NCI-H460 (cell line): Measurements from ENCODE around the gene EDRF1. TPM values are rescaled to one million over a fixed set of nuclear protein-coding genes. Genes with fewer than 3 reads are reported as not detected.

Experiments
- DNase-seq: peaks from one replicate; pipeline ENCODE4 v3.0.0-alpha.2; 2016; ENCODE audit warnings: low read depth; ENCODE audit errors: extremely low read depth
- total RNA-seq: library from RNA; depleted of rRNA; stranded (reverse); fragments of >200 nt; shearing (Covaris generic); gene quantifications from 2 replicates; pipeline ENCODE4 v1.2.3, GENCODE V29; 2014

EDRF1 gene
- total RNA-seq, 1 experiment from 2014 or later = 24.9 TPM

GRCh38 chr10:125783957-125784356, 64.4 kb downstream of the EDRF1 start:
- no peak for DNase-seq

GRCh38 chr10:125785791-125786190, 66.3 kb downstream of the EDRF1 start:
- no peak for DNase-seq

- DNase-seq = no peak
Observed at GRCh38 chr10:125788156-125789034, 68.9 kb downstream of the EDRF1 start.

- DNase-seq = no peak
Observed at GRCh38 chr10:125792342-125793300, 73.1 kb downstream of the EDRF1 start.

GRCh38 chr10:125795128-125795527, 75.6 kb downstream of the EDRF1 start:
- no peak for DNase-seq

- no peak for DNase-seq
Observed at GRCh38 chr10:125795637-125796190, 76.2 kb downstream of the EDRF1 start.

- DNase-seq = no peak
Observed at GRCh38 chr10:125797424-125797823, 77.9 kb downstream of the EDRF1 start.

- DNase-seq = no peak
Observed at GRCh38 chr10:125797994-125798662, 78.6 kb downstream of the EDRF1 start.

- no peak for DNase-seq
Observed at GRCh38 chr10:125799451-125800182, 80.1 kb downstream of the EDRF1 start.

GRCh38 chr10:125801574-125801973, 82.1 kb downstream of the EDRF1 start:
- no peak for DNase-seq

- DNase-seq = no peak
Observed at GRCh38 chr10:125802131-125802530, 82.6 kb downstream of the EDRF1 start.

GRCh38 chr10:125802739-125803138, 83.2 kb downstream of the EDRF1 start:
- DNase-seq = no peak

GRCh38 chr10:125808047-125808446, 88.5 kb downstream of the EDRF1 start:
- DNase-seq = no peak

GRCh38 chr10:125811251-125811650, 91.7 kb downstream of the EDRF1 start:
- no peak for DNase-seq

- DNase-seq = no peak
Observed at GRCh38 chr10:125812128-125812750, 92.7 kb downstream of the EDRF1 start.
